Uterus (tissue), 4 donors: ENCODE measurements around the gene FTSJ1. TPM values are rescaled to one million over a fixed set of nuclear protein-coding genes. Genes with fewer than 3 reads are reported as not detected.

ENCODE experiments used
- DNase-seq, 2 donors: peaks; one replicate each; pipeline ENCODE4 v3.0.0-alpha.2; 2019 to 2020
- H3K27ac ChIP-seq, 2 donors: fragments of 200-600 bp; sonication (generic); 1 replicate in 1 of 2; 2 replicates in 1 of 2; pipeline ENCODE4 v1.5.1; 2016 to 2018
- H3K27me3 ChIP-seq, 2 donors: fragments of 200-600 bp; sonication (generic); one replicate each; pipeline ENCODE4 v1.5.1; 2018 to 2019; ENCODE audit warnings: control low read depth in 1 of 2
- H3K36me3 ChIP-seq, 2 donors: fragments of 200-600 bp; sonication (generic); one replicate each; pipeline ENCODE4 v1.5.1; 2019; ENCODE audit warnings: control low read depth in 1 of 2
- H3K4me1 ChIP-seq, 2 donors: fragments of 200-600 bp; sonication (generic); one replicate each; pipeline ENCODE4 v1.5.1; 2018 to 2019; ENCODE audit warnings: control low read depth in 1 of 2
- H3K4me3 ChIP-seq, 2 donors: fragments of 200-600 bp; sonication (generic); 1 replicate in 1 of 2; 2 replicates in 1 of 2; pipeline ENCODE4 v1.5.1; 2018 to 2019; ENCODE audit warnings: mild to moderate bottlenecking in 1 of 2
- H3K9me3 ChIP-seq, 2 donors: fragments of 200-600 bp; sonication (generic); one replicate each; pipeline ENCODE4 v1.5.1; 2019; ENCODE audit warnings: control low read depth in 1 of 2
- CTCF ChIP-seq, 4 experiments: fragments of 200-600 bp in 2 of 4; fragments of 450-650 bp in 2 of 4; sonication (generic) in 2 of 4; IDR thresholded peaks; one replicate each; pipeline ENCODE4 v1.5.1; 2016 to 2019; ENCODE audit warnings: antibody characterized with exemption in 4 of 4, mild to moderate bottlenecking in 2 of 4, moderate library complexity in 1 of 4
- POLR2A ChIP-seq, 2 donors: fragments of 450-650 bp; IDR thresholded peaks; one replicate each; pipeline ENCODE4 v1.6.1; 2016; ENCODE audit warnings: antibody characterized with exemption in 2 of 2, mild to moderate bottlenecking in 1 of 2, moderate library complexity in 1 of 2
- intact Hi-C: fragments of 100-400 bp; cut with DNase I; formaldehyde crosslinking; loops from one replicate; pipeline ENCODE4 v1.15.1; 2023; ENCODE audit warnings: low total_unique reads
- total RNA-seq, 4 donors: library from RNA; depleted of rRNA in 3 of 4; stranded (reverse); fragments of >200 nt in 3 of 4; gene quantifications; one replicate each; pipeline versions ENCODE4 v1.1.0 to v1.2.4, GENCODE V29; 2014 to 2023
- donor health status: DM: yes; HTN: yes; CAD: no.

The FTSJ1 gene
- total RNA-seq, 4 donors from 2014 or later = 7.4 to 74.7 (median 51.0) TPM

GRCh38 chrX:48531358-48531959 lies 55.5 kb downstream of the FTSJ1 start:
- no peaks in the 10 kb centered on the region for H3K9me3 ChIP-seq
- no peaks in the 10 kb centered on the region for H3K27me3 ChIP-seq
- H3K27ac ChIP-seq = no peak overlapping the region
- TF ChIP-seq CTCF (IDR thresholded peaks at IDR 0.05) (no peak), POLR2A (IDR thresholded peaks at IDR 0.05) (no peak)
- intact Hi-C loops = no loop called here
- no peak for DNase-seq
- no peaks in the 10 kb centered on the region for H3K4me1 ChIP-seq
- no peak overlapping the region for H3K4me3 ChIP-seq
- H3K36me3 ChIP-seq = no peaks in the 10 kb centered on the region

GRCh38 chrX:48532161-48532560 lies 56.2 kb downstream of the FTSJ1 start:
- TF ChIP-seq POLR2A (IDR thresholded peaks at IDR 0.05) = no peak
- TF ChIP-seq CTCF (IDR thresholded peaks at IDR 0.05) = no peak
- DNase-seq = no peak
- no peak overlapping the region for H3K27ac ChIP-seq
- H3K4me3 ChIP-seq = no peak overlapping the region
- H3K36me3 ChIP-seq = no peaks in the 10 kb centered on the region
- H3K27me3 ChIP-seq = no peaks in the 10 kb centered on the region
- H3K4me1 ChIP-seq = no peaks in the 10 kb centered on the region
- intact Hi-C loops = no loop called here
- H3K9me3 ChIP-seq = no peaks in the 10 kb centered on the region

DNA sequence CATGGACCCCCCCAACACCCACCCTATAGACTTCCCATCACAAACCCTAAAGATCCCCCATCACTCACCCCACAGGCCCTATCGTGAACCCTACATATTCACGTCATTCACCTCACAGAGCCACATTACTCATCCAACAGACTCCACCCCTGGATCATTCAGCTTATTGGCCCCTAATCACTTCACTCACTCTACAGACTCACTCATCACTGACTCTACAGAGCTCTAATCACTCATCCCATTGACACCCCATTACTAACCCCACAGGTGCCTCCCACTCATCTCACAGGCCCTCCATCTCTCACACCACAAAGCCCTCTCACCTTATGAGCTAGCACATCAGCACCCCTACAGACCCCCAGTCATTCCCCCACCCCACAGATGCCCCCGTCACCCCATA lies 57.2 kb downstream of the FTSJ1 start:
- Histone ChIP-seq H3K4me3 (no peak overlapping the region), H3K36me3 (no peaks in the 10 kb centered on the region), H3K4me1 (no peaks in the 10 kb centered on the region), H3K27ac (no peak overlapping the region), H3K27me3 (no peaks in the 10 kb centered on the region), H3K9me3 (no peaks in the 10 kb centered on the region)
- TF ChIP-seq CTCF (IDR thresholded peaks at IDR 0.05) (no peak), POLR2A (IDR thresholded peaks at IDR 0.05) (no peak)
- intact Hi-C loops = no loop called here
- no peak for DNase-seq

Other genes with a start within 250 kb of the FTSJ1 start
- not detected for gene SSX1, start 220.8 kb upstream of the FTSJ1 start, total RNA-seq
- gene SSX3, start 119.5 kb upstream of the FTSJ1 start, total RNA-seq = not detected
- not detected for gene SSX4, start 92.7 kb upstream of the FTSJ1 start, total RNA-seq
- gene SSX4B, start 64.2 kb upstream of the FTSJ1 start, total RNA-seq = not detected
- gene SLC38A5, start 5.9 kb upstream of the FTSJ1 start, total RNA-seq = 1 to 10 TPM; 1.8 to 8.1 (median 4.8) TPM
- gene PORCN, start 32.8 kb downstream of the FTSJ1 start, total RNA-seq = 10 to 100 TPM in 1 of 4 donors, 1 to 10 TPM in 2, under 1 TPM in 1; 0.77 to 16.5 (median 4.8) TPM
- gene EBP, start 45.6 kb downstream of the FTSJ1 start, total RNA-seq = 10 to 100 TPM in 2 of 4 donors, 1 to 10 TPM in 1, not detected in 1; 2.4 to 23.0 (median 22.1) TPM
- gene TBC1D25, start 63.5 kb downstream of the FTSJ1 start, total RNA-seq = 10 to 100 TPM in 1 of 4 donors, 1 to 10 TPM in 3; 4.1 to 14.3 (median 5.3) TPM
- gene RBM3, start 98.3 kb downstream of the FTSJ1 start, total RNA-seq = 100 to 1,000 TPM in 3 of 4 donors, 10 to 100 TPM in 1; 52.3 to 239 (median 205) TPM
- 100 to 1,000 TPM in 2 of 4 donors, 10 to 100 TPM in 2; 64.8 to 147 (median 111) TPM for gene WDR13, start 121.3 kb downstream of the FTSJ1 start, total RNA-seq
- 10 to 100 TPM in 1 of 4 donors, 1 to 10 TPM in 2, not detected in 1; 1.2 to 20.7 (median 1.9) TPM for gene WAS, start 207.6 kb downstream of the FTSJ1 start, total RNA-seq
- 1 to 10 TPM in 3 of 4 donors, under 1 TPM in 1; 0.59 to 7.8 (median 3.8) TPM for gene SUV39H1, start 220.5 kb downstream of the FTSJ1 start, total RNA-seq